Measurements from ENCODE around the gene SUSD3.
"Not testable (repeated sequence)": the region's sequence is repeated elsewhere in the genome, so short reads cannot be mapped to it uniquely, and the experiment has no call there.

SUSD3 gene

GRCh38 chr9:93097511-93098201 is 39.2 kb downstream of the SUSD3 start:
- DNase-seq (ENCODE audit: low read depth, low spot score) = no peak
- no peak overlapping the region for H3K4me3 ChIP-seq (ENCODE audit: low read length)

- H3K4me3 ChIP-seq (ENCODE audit: low read length) = no peak overlapping the region
- no peak for DNase-seq (ENCODE audit: low read depth, low spot score)
These were observed 39.9 kb downstream of the SUSD3 start for GRCh38 chr9:93098236-93098946.

- H3K4me3 ChIP-seq (ENCODE audit: low read length) = no peak overlapping the region
- no peak for DNase-seq (ENCODE audit: low read depth, low spot score)
These were observed 41.2 kb downstream of the SUSD3 start for GRCh38 chr9:93099551-93100275.

- H3K4me3 ChIP-seq (ENCODE audit: low read length) = no peak overlapping the region
- DNase-seq (ENCODE audit: low read depth, low spot score) = no peak
These were observed 41.8 kb downstream of the SUSD3 start for GRCh38 chr9:93100276-93100636.

- DNase-seq (ENCODE audit: low read depth, low spot score); H3K4me3 ChIP-seq (ENCODE audit: low read length): not testable (repeated sequence)
These were observed 42.6 kb downstream of the SUSD3 start for GRCh38 chr9:93101086-93101485.

- H3K4me3 ChIP-seq (ENCODE audit: low read length) = no peak overlapping the region
- no peak for DNase-seq (ENCODE audit: low read depth, low spot score)
These were observed 47.1 kb downstream of the SUSD3 start for GRCh38 chr9:93105620-93106019.

- no peak overlapping the region for H3K4me3 ChIP-seq (ENCODE audit: low read length)
- DNase-seq (ENCODE audit: low read depth, low spot score) = no peak
These were observed 48.8 kb downstream of the SUSD3 start for GRCh38 chr9:93107151-93107824.

GRCh38 chr9:93107825-93108161 is 49.3 kb downstream of the SUSD3 start:
- DNase-seq (ENCODE audit: low read depth, low spot score) = no peak
- H3K4me3 ChIP-seq (ENCODE audit: low read length) = no peak overlapping the region

- no peak overlapping the region for H3K4me3 ChIP-seq (ENCODE audit: low read length)
- DNase-seq (ENCODE audit: low read depth, low spot score) = no peak
These were observed 50.0 kb downstream of the SUSD3 start for GRCh38 chr9:93108291-93109041.

GRCh38 chr9:93110311-93110855 is 51.9 kb downstream of the SUSD3 start:
- no peak for DNase-seq (ENCODE audit: low read depth, low spot score)
- H3K4me3 ChIP-seq (ENCODE audit: low read length) = no peak overlapping the region

- no peak overlapping the region for H3K4me3 ChIP-seq (ENCODE audit: low read length)
- DNase-seq (ENCODE audit: low read depth, low spot score) = no peak
These were observed 52.5 kb downstream of the SUSD3 start for GRCh38 chr9:93111001-93111370.

- no peak overlapping the region for H3K4me3 ChIP-seq (ENCODE audit: low read length)
- no peak for DNase-seq (ENCODE audit: low read depth, low spot score)
These were observed 53.0 kb downstream of the SUSD3 start for GRCh38 chr9:93111371-93112115.

- no peak overlapping the region for H3K4me3 ChIP-seq (ENCODE audit: low read length)
- no peak for DNase-seq (ENCODE audit: low read depth, low spot score)
These were observed 53.8 kb downstream of the SUSD3 start for GRCh38 chr9:93112116-93112863.

GRCh38 chr9:93112864-93113389 is 54.4 kb downstream of the SUSD3 start:
- no peak overlapping the region for H3K4me3 ChIP-seq (ENCODE audit: low read length)
- no peak for DNase-seq (ENCODE audit: low read depth, low spot score)

- no peak overlapping the region for H3K4me3 ChIP-seq (ENCODE audit: low read length)
- no peak for DNase-seq (ENCODE audit: low read depth, low spot score)
These were observed 55.9 kb downstream of the SUSD3 start for GRCh38 chr9:93114169-93114983.

- H3K4me3 ChIP-seq (ENCODE audit: low read length) = no peak overlapping the region
- DNase-seq (ENCODE audit: low read depth, low spot score) = no peak
These were observed 56.5 kb downstream of the SUSD3 start for GRCh38 chr9:93114984-93115335.
